ENCODE data around the gene TET3. TPM values are rescaled to one million over a fixed set of nuclear protein-coding genes. Genes with fewer than 3 reads are reported as not detected.

Gene TET3
- total RNA-seq, 1 donor: 8.0 TPM

DNA sequence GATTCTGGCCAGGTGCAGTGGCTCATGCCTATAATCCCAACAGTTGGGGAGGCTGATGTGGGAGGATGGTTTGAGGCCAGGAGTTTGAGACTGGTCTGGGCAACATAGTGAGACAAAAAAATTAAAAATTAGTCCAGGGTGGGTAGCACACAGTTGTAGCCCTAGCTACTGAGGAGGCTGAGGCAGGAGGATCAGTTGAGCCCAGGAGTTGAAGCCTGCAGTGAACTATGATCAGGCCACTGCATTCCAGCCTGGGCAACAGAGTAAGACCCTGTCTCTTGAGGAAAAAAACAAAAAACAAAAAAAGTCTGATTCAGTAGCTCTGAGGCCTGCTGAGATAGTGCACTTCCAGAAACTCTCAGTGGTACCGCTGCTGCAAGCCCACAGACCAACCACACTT is 7.9 kb upstream of the TET3 start:
- DNase-seq (ENCODE audit: insufficient read length, low spot score, missing footprints): no peak
- Histone ChIP-seq H3K36me3 (ENCODE audit: insufficient read depth, low read length) (no peaks in the 10 kb centered on the region), H4K20me1 (ENCODE audit: insufficient read depth, low read length) (no peaks in the 10 kb centered on the region), H3K4me2 (ENCODE audit: insufficient read depth, low read length) (no peak overlapping the region), H3K4me1 (ENCODE audit: insufficient read depth, low read length) (peaks cover 18% of the 10 kb centered on the region), H3K27me3 (ENCODE audit: insufficient read depth, low read length) (peaks cover 14% of the 10 kb centered on the region), H3K79me2 (ENCODE audit: insufficient read depth, low read length) (no peaks in the 10 kb centered on the region), H3K9me3 (ENCODE audit: low read depth, low read length) (no peaks in the 10 kb centered on the region), H2AFZ (ENCODE audit: low read length) (no peak overlapping the region), H3K4me3 (ENCODE audit: insufficient read depth, low read length) (no peak overlapping the region), H3K27ac (ENCODE audit: low read depth, low read length) (no peak overlapping the region)
- TF ChIP-seq, protein P1, sequence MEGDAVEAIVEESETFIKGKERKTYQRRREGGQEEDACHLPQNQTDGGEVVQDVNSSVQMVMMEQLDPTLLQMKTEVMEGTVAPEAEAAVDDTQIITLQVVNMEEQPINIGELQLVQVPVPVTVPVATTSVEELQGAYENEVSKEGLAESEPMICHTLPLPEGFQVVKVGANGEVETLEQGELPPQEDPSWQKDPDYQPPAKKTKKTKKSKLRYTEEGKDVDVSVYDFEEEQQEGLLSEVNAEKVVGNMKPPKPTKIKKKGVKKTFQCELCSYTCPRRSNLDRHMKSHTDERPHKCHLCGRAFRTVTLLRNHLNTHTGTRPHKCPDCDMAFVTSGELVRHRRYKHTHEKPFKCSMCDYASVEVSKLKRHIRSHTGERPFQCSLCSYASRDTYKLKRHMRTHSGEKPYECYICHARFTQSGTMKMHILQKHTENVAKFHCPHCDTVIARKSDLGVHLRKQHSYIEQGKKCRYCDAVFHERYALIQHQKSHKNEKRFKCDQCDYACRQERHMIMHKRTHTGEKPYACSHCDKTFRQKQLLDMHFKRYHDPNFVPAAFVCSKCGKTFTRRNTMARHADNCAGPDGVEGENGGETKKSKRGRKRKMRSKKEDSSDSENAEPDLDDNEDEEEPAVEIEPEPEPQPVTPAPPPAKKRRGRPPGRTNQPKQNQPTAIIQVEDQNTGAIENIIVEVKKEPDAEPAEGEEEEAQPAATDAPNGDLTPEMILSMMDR (IDR thresholded peaks at IDR 0.05; ENCODE audit: extremely low read depth, low read depth, low read length): no peak

DNA sequence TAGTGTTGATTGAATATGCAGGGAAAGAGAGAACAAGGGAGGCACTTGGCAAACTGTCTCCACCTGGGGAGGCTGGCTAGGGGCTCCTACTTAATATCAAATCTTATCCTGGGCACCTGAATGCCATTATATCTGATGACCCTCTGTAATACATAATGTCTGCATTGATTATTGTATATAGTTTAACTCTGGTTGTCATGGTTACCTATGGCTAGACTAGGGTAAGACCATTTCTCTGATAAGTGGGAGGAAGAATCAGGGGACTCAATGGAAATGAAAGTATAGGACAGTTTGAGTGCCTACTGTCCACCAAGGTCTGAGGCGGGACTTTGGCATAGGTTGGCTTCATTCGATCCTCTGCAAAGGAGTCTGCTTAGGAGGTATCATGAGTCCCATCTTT is 7.2 kb upstream of the TET3 start:
- H2AFZ ChIP-seq (ENCODE audit: low read length): no peak overlapping the region
- H3K36me3 ChIP-seq (ENCODE audit: insufficient read depth, low read length): no peaks in the 10 kb centered on the region
- H3K79me2 ChIP-seq (ENCODE audit: insufficient read depth, low read length): no peaks in the 10 kb centered on the region
- no peak overlapping the region for H3K27ac ChIP-seq (ENCODE audit: low read depth, low read length)
- no peak overlapping the region for H3K4me2 ChIP-seq (ENCODE audit: insufficient read depth, low read length)
- H3K27me3 ChIP-seq (ENCODE audit: insufficient read depth, low read length): peaks cover 14% of the 10 kb centered on the region
- TF ChIP-seq, protein P1 (IDR thresholded peaks at IDR 0.05; ENCODE audit: extremely low read depth, low read depth, low read length): no peak
- H4K20me1 ChIP-seq (ENCODE audit: insufficient read depth, low read length): no peaks in the 10 kb centered on the region
- H3K4me1 ChIP-seq (ENCODE audit: insufficient read depth, low read length): peaks cover 21% of the 10 kb centered on the region
- no peak for DNase-seq (ENCODE audit: insufficient read length, low spot score, missing footprints)
- H3K9me3 ChIP-seq (ENCODE audit: low read depth, low read length): no peaks in the 10 kb centered on the region
- H3K4me3 ChIP-seq (ENCODE audit: insufficient read depth, low read length): no peak overlapping the region

DNA sequence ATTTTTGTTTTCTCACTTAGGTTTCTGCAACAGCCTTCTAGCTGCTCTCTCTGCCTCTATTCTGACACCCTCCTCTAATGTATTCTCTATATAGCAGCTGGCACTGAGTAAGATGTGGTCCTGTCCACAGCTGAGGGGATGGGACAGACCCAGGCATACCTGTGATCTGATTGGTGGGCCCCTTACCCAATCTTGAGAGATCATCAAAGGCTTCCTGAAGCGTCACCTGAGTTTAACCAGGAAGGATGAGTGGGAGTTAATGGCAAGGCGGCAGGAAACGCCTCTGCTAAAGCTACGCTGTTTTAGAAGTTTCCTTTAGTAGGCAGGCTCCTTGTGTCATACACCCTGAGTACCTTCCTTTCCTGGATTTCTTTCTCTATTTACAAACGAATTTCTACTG is 5.7 kb upstream of the TET3 start:
- Histone ChIP-seq H4K20me1 (ENCODE audit: insufficient read depth, low read length) (no peaks in the 10 kb centered on the region), H3K79me2 (ENCODE audit: insufficient read depth, low read length) (no peaks in the 10 kb centered on the region), H3K4me2 (ENCODE audit: insufficient read depth, low read length) (no peak overlapping the region), H3K27me3 (ENCODE audit: insufficient read depth, low read length) (peaks cover 20% of the 10 kb centered on the region), H3K9me3 (ENCODE audit: low read depth, low read length) (no peaks in the 10 kb centered on the region), H3K36me3 (ENCODE audit: insufficient read depth, low read length) (no peaks in the 10 kb centered on the region), H2AFZ (ENCODE audit: low read length) (no peak overlapping the region), H3K4me3 (ENCODE audit: insufficient read depth, low read length) (no peak overlapping the region), H3K4me1 (ENCODE audit: insufficient read depth, low read length) (peaks cover 21% of the 10 kb centered on the region), H3K27ac (ENCODE audit: low read depth, low read length) (no peak overlapping the region)
- TF ChIP-seq, protein P1 (IDR thresholded peaks at IDR 0.05; ENCODE audit: extremely low read depth, low read depth, low read length): no peak
- DNase-seq (ENCODE audit: insufficient read length, low spot score, missing footprints): no peak

DNA sequence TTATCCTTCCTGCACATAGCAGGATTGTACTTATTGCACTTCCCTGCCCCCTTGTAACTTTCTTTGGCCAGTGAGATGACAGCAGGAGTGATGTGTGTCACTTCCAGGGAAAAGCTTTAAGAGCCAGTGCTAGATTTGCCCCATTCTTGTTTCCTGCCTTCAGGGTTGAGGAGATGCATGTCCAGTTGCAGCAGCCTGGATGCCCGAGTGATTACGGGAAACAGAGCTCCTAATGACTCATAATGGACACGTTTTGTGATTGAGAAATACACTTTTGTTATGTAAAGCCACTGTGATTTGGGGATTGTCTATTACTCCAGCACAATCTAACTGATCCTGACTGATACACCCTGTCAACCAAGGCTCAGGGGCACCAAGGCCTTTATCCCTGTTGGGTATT is 5.0 kb upstream of the TET3 start:
- no peak overlapping the region for H3K4me3 ChIP-seq (ENCODE audit: insufficient read depth, low read length)
- peaks cover 21% of the 10 kb centered on the region for H3K4me1 ChIP-seq (ENCODE audit: insufficient read depth, low read length)
- H3K36me3 ChIP-seq (ENCODE audit: insufficient read depth, low read length): no peaks in the 10 kb centered on the region
- peak; percentile 96 for DNase-seq (ENCODE audit: insufficient read length, low spot score, missing footprints)
- H3K27me3 ChIP-seq (ENCODE audit: insufficient read depth, low read length): peaks cover 21% of the 10 kb centered on the region
- H4K20me1 ChIP-seq (ENCODE audit: insufficient read depth, low read length): no peaks in the 10 kb centered on the region
- H3K79me2 ChIP-seq (ENCODE audit: insufficient read depth, low read length): no peaks in the 10 kb centered on the region
- no peak overlapping the region for H2AFZ ChIP-seq (ENCODE audit: low read length)
- H3K4me2 ChIP-seq (ENCODE audit: insufficient read depth, low read length): peak overlapping the region; percentile 40
- H3K27ac ChIP-seq (ENCODE audit: low read depth, low read length): no peak overlapping the region
- H3K9me3 ChIP-seq (ENCODE audit: low read depth, low read length): no peaks in the 10 kb centered on the region
- TF ChIP-seq, protein P1 (IDR thresholded peaks at IDR 0.05; ENCODE audit: extremely low read depth, low read depth, low read length): no peak
